Measurements from ENCODE around the gene HSPA6.
"Not testable (repeated sequence)": the region's sequence is repeated elsewhere in the genome, so short reads cannot be mapped to it uniquely, and the experiment has no call there.

The HSPA6 gene

DNA sequence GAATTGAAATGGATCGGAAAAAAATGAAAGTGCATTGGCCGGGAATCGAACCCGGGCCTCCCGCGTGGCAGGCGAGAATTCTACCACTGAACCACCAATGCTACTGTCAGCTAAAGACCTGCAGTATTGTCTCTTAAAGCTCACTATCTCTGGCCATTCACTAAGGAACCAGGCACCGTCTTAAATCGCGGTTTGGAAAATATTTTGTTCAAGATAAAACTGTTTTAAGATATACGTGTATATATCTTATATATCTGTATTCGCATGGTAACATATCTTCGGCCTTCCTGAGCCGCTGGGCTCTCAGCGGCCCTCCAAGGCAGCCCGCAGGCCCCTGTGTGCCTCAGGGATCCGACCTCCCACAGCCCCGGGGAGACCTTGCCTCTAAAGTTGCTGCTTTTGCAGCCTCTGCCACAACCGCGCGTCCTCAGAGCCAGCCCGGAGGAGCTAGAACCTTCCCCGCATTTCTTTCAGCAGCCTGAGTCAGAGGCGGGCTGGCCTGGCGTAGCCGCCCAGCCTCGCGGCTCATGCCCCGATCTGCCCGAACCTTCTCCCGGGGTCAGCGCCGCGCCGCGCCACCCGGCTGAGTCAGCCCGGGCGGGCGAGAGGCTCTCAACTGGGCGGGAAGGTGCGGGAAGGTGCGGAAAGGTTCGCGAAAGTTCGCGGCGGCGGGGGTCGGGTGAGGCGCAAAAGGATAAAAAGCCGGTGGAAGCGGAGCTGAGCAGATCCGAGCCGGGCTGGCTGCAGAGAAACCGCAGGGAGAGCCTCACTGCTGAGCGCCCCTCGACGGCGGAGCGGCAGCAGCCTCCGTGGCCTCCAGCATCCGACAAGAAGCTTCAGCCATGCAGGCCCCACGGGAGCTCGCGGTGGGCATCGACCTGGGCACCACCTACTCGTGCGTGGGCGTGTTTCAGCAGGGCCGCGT is at the start of gene HSPA6:
Gene HSPA6 (plus strand): TSS at position 724 of the 925 bp plus-strand sequence. CDS start 119 bp downstream, at position 843.
- Mint-ChIP-seq H3K27ac (peak within 1 kb of the TSS; percentile 98), H3K4me3 (peak within 1 kb of the TSS; percentile 84 to 85), H3K27me3 (peaks cover 12 to 15% of the 10 kb centered on the region in 2 donors), H3K4me1 (peaks cover 9 to 12% of the 10 kb centered on the region in 2 donors)
- H3K9me3 Mint-ChIP-seq, H3K36me3 Mint-ChIP-seq: not testable (repeated sequence)
- peak; percentile 63 for DNase-seq
- peak; percentile 81 to 83 for ATAC-seq (replicated peaks)

DNA sequence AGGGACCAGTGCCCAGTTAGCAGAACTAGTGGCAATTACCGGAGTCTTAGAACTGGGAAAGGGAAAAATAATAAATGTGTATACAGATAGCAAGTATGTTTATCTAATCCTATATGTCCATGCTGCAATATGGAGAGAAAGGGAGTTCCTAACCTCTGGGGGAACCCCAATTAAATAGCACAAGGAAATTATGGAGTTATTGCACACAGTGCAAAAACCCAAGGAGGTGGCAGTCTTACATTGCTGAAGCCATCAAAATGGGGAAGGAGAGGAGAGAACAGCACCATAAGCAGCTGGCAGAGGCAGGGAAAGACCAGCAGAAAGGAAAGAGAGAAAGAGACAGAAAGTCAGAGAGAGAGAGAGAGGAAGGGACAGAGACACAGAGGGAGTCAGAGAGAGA is 46.6 kb upstream of the HSPA6 start:
- not testable (repeated sequence) for DNase-seq; H3K4me3 Mint-ChIP-seq; H3K27ac Mint-ChIP-seq; H3K9me3 Mint-ChIP-seq; H3K36me3 Mint-ChIP-seq; ATAC-seq (replicated peaks); H3K4me1 Mint-ChIP-seq
- H3K27me3 Mint-ChIP-seq: peaks cover 28 to 43% of the 10 kb centered on the region in 2 donors

DNA sequence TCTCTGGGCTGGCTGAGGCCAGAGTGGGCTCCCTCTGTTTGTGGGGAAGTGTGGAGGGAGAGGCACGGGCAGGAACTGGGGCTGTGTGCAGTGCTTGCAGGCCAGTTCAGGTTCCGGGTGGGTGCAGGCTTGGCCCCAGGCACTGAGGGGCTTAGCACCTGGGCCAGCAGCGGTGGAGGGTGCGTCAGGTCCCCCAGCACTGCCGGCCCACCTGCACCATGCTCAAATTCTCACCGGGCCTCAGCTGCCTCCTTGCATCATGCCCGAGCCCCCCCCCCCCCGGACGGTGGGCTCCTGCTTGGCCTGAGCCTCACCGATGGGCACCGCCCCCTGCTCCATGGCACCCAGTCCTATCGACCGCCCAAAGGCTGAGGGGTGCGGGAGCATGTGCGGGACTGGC is 45.4 kb upstream of the HSPA6 start:
- no peaks in the 10 kb centered on the region for H3K4me1 Mint-ChIP-seq
- DNase-seq: no peak
- H3K4me3 Mint-ChIP-seq: no peak overlapping the region
- H3K36me3 Mint-ChIP-seq: no peaks in the 10 kb centered on the region
- peaks cover 15 to 31% of the 10 kb centered on the region in 2 donors for H3K27me3 Mint-ChIP-seq
- no peak for ATAC-seq (replicated peaks)
- H3K9me3 Mint-ChIP-seq: no peaks in the 10 kb centered on the region
- H3K27ac Mint-ChIP-seq: no peak overlapping the region

DNA sequence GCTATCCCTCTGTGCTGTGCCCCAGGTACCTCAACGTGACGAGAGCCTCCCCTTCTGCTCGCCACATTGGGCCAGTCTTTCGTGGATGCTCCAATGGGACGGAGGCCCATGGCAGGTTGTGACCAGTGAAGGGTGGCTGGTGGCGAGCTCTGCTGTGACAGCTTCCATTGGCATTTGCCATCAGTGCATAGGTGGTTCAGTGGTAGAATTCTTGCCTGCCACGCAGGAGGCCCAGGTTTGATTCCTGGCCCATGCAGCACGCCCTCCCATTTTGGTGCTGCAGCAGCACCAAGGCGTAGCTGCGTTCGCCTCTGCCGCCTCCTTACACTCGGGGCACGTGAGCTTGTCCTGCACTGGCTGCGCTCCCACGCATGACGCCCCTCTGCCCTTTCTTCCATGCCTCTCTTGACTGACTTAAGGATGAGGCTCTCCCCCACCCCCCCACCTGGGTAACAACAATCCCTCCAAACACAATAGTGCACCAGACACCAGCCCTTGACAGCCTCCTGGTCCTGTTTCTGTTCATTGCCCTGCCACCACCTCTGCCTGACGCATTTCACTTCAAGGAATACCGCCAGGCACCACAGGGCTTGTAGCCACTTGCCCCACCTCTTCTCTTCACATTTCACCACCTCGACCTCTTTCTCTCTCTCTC is 43.8 kb upstream of the HSPA6 start:
- H3K36me3 Mint-ChIP-seq: no peaks in the 10 kb centered on the region
- no peak overlapping the region for H3K4me3 Mint-ChIP-seq
- DNase-seq: no peak
- H3K27ac Mint-ChIP-seq: no peak overlapping the region
- peaks cover 5 to 16% of the 10 kb centered on the region in 2 donors for H3K27me3 Mint-ChIP-seq
- no peaks in the 10 kb centered on the region for H3K4me1 Mint-ChIP-seq
- H3K9me3 Mint-ChIP-seq: no peaks in the 10 kb centered on the region
- no peak for ATAC-seq (replicated peaks)

DNA sequence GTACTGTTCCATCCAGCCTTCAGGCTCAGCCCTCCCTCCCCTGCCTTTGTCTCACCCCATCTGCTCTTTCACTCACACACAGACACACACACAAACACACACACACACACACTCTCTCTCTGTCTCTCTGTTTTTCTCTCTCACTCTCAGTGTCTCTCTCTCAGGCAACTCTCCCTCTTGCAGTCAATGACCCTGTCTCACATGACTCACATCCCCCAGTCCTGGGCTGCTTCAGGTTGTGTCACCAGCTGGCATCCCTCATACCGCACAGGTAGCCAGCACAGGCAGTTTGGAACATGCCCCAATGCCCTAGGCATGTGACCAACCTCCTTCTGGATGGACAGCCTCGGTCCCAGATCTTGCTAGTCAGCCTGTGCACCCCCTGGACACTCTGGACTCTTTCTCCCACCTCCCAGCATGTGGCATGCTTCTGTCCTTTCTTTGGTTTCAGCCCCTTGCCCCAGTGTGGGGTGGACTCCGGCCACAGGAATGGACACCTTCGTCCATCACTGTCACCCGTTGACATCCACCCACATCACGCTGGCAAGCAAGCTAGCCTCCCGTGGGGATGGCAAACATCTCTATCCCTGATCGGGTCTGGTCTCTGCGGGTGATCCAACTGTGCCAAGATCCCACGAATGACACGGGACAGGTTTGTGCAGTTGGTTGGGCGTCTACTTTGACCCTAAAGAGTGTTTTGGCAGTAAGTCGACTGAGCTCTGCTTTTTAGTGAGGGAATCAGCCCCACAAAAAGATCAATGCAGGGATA is 42.5 kb upstream of the HSPA6 start:
- peaks cover 5 to 14% of the 10 kb centered on the region in 2 donors for H3K27me3 Mint-ChIP-seq
- ATAC-seq (replicated peaks): no peak
- DNase-seq: no peak

DNA sequence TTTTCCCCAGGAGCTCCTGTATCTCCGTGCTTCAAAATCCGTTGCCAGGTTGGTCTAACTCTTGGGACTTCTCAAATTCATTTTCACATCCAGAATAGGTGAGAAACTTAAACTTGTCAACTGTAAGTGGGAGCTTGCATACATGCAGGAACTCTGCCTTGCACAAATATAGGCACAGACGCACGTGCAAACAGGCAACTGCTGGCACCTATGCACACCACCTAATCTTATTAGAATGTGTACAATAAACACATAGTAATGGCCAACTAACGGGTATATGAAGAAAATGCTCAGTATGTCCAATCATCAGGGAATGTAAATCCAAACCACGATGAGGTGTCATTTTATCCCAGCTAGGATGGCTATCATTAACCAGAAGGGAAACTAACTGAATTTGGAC is 41.7 kb upstream of the HSPA6 start:
- H3K36me3 Mint-ChIP-seq: no peaks in the 10 kb centered on the region
- no peak overlapping the region for H3K4me3 Mint-ChIP-seq
- H3K9me3 Mint-ChIP-seq: no peaks in the 10 kb centered on the region
- H3K27ac Mint-ChIP-seq: no peak overlapping the region
- peaks cover 4 to 13% of the 10 kb centered on the region in 2 donors for H3K27me3 Mint-ChIP-seq
- no peak for DNase-seq
- no peak for ATAC-seq (replicated peaks)
- H3K4me1 Mint-ChIP-seq: peaks cover 0 to 7% of the 10 kb centered on the region in 2 donors

More for the DNA sequence above, 42.5 kb upstream of the HSPA6 start:
- Mint-ChIP-seq H3K4me1 (peaks cover 0 to under 1% of the 10 kb centered on the region in 2 donors), H3K9me3 (no peaks in the 10 kb centered on the region), H3K36me3 (no peaks in the 10 kb centered on the region), H3K27ac (no peak overlapping the region), H3K4me3 (no peak overlapping the region)

DNA sequence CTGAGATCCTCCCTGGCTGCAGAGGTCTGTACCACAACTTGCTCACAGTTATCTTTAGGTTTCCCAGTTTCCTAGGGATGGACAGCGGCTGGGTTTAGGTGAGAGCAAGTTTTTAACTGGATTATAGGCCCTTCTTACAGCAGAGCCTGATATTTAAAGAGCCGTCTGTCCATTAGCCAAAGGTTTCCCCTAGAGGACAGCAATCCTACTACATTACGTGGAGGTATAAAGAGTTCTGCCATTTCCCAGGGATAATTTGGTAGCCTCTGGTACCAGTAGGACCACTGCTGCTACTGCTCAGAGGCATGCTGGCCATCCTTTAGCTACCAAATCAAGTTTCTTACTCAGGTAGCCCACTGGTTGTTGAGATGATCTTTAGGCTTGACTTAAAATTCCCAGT is 41.0 kb upstream of the HSPA6 start:
- Mint-ChIP-seq H3K9me3 (no peaks in the 10 kb centered on the region), H3K4me3 (no peak overlapping the region), H3K27me3 (peaks cover 0 to 10% of the 10 kb centered on the region in 2 donors), H3K4me1 (peaks cover 0 to 7% of the 10 kb centered on the region in 2 donors), H3K36me3 (no peaks in the 10 kb centered on the region), H3K27ac (no peak overlapping the region)
- no peak for DNase-seq
- ATAC-seq (replicated peaks): no peak

DNA sequence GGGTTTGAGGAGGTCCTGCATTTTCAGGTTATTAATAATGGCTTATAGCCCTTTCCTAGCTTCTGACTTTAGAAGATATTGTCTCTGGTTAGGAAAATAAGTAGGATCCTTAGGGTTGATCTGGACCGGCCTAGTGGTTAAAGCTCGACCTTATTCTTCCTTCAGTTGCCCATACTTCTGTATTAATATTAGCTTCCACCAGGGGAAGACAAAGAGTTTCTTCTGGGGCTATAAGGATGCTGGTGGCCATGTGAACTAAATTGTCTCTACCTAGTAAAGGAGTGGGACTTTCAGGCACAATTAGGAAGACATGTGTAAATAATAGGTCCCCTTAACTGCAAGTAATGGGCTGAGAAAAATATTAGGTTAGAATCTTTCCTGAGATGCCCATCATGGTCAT is 39.7 kb upstream of the HSPA6 start:
- Mint-ChIP-seq H3K36me3 (no peaks in the 10 kb centered on the region), H3K9me3 (no peaks in the 10 kb centered on the region), H3K4me3 (no peak overlapping the region), H3K27ac (no peak overlapping the region), H3K4me1 (peaks cover 0 to 7% of the 10 kb centered on the region in 2 donors), H3K27me3 (peaks cover 11 to 17% of the 10 kb centered on the region in 2 donors)
- ATAC-seq (replicated peaks): peak; percentile 51 to 57
- no peak for DNase-seq

DNA sequence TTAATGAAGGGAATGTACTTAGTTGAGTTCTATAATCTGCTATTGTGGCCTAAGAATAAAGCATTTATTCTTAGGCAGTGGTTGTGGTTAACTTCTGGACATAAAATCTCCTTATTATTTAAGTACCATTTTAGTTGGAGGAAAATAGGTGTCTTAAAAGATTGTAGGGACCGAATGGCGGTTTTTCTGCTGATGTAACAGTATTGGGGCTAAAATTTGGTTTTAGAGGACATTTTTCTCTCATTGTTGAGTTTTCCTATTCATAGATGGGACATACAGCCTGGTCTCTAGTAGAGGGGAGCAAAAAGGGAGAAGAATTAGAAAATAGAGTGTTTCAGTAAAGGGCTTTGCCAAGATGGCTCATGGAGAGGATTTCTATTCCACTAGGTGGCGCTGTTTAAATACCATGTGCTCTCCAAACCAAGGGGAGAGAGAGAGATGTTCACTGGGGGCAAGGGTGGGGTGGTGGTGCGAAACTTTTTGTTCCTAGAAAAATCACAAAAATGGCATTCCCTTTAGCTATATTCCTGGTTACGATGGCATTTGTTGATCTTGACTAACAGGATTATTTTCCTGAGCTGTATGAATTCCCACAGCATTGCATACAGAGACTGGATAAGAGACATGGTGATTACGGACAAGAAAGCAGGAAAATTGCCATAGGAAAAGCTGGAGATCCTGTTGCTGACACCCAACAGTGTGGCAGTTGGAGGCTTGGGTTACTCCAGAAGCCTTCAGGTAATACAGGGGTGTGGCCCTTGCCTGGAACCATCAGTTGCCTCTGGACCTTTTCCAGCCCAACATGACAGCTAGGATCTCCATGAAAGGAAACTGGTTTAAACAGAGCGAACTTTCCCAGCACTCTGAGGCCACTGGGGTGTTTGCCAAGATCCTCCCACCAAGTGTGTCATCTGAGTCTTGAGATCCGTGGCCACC is 37.3 kb upstream of the HSPA6 start:
- peaks cover 32 to 34% of the 10 kb centered on the region in 2 donors for H3K27me3 Mint-ChIP-seq

DNA sequence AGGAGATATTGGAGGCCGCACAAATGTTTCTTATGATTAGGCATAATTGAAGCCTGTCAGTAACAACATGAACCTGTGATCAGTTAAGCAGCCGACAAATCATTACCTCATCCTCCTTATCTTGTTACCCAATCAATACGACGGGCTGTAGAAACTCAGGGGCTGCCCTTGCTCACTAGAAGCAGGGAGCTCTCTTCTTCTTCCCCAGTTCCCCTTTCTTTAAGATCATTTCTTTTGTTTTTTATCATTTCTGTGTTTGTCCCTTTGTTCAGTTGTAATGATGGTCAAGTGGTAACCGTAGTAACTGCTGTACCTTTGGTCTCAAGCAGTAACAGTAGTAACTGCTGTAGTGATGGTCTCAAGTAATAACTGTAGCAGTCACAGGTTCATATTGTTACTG is 32.9 kb upstream of the HSPA6 start:
- peaks cover 8 to 23% of the 10 kb centered on the region in 2 donors for H3K4me1 Mint-ChIP-seq
- H3K36me3 Mint-ChIP-seq: no peaks in the 10 kb centered on the region
- ATAC-seq (replicated peaks): peak; percentile 68 to 78
- no peak overlapping the region for H3K27ac Mint-ChIP-seq
- no peak for DNase-seq
- no peak overlapping the region for H3K4me3 Mint-ChIP-seq
- peaks cover 53 to 56% of the 10 kb centered on the region in 2 donors for H3K27me3 Mint-ChIP-seq
- no peaks in the 10 kb centered on the region for H3K9me3 Mint-ChIP-seq

More for the DNA sequence above, 37.3 kb upstream of the HSPA6 start:
- Mint-ChIP-seq H3K27ac (no peak overlapping the region), H3K4me1 (peaks cover 8 to 22% of the 10 kb centered on the region in 2 donors), H3K36me3 (no peaks in the 10 kb centered on the region), H3K9me3 (no peaks in the 10 kb centered on the region), H3K4me3 (no peak overlapping the region)
- DNase-seq: peak; percentile 27
- peak; percentile 79 to 83 for ATAC-seq (replicated peaks)

DNA sequence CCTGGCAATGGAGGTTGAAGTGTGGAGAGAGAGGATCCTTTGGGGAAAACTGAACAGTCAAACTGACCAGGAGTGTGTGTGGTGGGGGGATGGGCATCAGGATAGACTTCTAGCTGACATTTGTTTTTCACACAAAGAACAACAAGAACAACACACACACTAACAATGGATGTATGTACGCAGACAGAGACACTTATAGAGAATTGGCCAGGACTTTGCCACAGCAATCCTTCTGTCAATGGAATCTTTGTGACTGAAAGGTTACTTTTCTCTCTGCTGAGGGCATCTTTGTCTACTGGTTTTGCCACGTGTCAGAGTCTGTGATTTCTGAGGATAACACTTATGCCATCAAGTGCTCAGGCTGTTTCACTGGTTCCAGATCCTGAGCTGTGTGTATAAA is 31.5 kb upstream of the HSPA6 start:
- ATAC-seq (replicated peaks) (no peak), DNase-seq (no peak)
- Mint-ChIP-seq H3K4me1 (peaks cover 8 to 16% of the 10 kb centered on the region in 2 donors), H3K4me3 (no peak overlapping the region), H3K27ac (no peak overlapping the region), H3K36me3 (no peaks in the 10 kb centered on the region), H3K9me3 (no peaks in the 10 kb centered on the region), H3K27me3 (peaks cover 57 to 58% of the 10 kb centered on the region in 2 donors)

DNA sequence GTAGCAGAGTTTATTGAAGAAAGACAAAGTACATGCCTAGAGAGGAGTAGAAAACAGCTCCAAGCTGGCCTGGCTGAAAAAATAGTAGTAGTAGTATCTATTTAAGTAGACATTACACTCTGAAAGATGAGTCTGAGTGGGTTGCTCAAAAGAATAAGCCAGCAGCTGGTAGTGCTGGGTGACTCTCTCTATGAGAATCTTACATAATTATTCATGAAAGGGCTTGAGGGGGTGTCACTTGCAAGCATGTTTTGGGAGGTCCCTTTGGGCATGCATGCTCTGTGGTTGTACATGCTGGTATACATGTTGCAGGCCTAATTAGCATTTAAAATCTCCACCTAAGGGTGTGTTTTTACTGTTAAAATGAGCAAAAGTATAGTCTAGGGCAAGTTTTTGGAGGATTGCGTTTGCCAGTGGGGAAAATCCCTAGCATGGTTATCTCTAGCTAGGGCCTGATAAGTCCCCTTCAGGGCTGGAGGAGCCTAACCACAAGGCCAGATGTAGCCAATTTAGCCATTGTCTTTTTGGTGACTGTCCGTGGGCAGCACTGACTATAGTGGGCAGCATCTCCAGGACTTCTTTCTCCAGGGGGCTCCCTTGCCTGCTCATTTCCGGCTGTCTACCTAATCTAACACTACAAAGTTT is 30.1 kb upstream of the HSPA6 start:
- H3K4me3 Mint-ChIP-seq: no peak overlapping the region
- H3K36me3 Mint-ChIP-seq: no peaks in the 10 kb centered on the region
- ATAC-seq (replicated peaks) (no peak), DNase-seq (no peak)
- H3K9me3 Mint-ChIP-seq: no peaks in the 10 kb centered on the region
- H3K27me3 Mint-ChIP-seq: peaks cover 50 to 51% of the 10 kb centered on the region in 2 donors
- H3K27ac Mint-ChIP-seq: no peak overlapping the region
- H3K4me1 Mint-ChIP-seq: peaks cover 10 to 23% of the 10 kb centered on the region in 2 donors

DNA sequence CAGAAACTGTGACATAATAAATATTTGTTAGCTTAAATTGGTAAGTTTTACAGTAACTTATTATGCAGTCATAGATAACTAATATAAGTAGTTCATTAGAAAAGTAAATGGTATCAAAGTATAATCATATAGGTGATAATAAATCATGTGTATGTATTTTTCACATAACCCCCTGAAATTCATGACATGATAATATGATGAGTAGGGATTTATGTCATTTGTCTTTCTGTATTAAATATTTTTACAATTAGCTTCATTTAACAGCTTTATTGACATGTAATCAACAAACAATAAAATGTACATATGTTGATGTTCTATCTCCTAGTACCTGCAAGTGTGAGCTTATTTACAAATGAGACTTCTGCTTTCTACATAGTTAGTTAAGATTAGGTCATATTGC is 28.9 kb upstream of the HSPA6 start:
- no peaks in the 10 kb centered on the region for H3K9me3 Mint-ChIP-seq
- peaks cover 15 to 33% of the 10 kb centered on the region in 2 donors for H3K4me1 Mint-ChIP-seq
- H3K27me3 Mint-ChIP-seq: peaks cover 43 to 45% of the 10 kb centered on the region in 2 donors
- ATAC-seq (replicated peaks): no peak
- no peaks in the 10 kb centered on the region for H3K36me3 Mint-ChIP-seq
- H3K27ac Mint-ChIP-seq: no peak overlapping the region
- no peak for DNase-seq
- H3K4me3 Mint-ChIP-seq: no peak overlapping the region
